ENCODE data around the gene TRIO.

TRIO gene

GRCh38 chr5:14366763-14367162 lies 223.6 kb downstream of the TRIO start:
- H4K20me1 ChIP-seq: peaks cover 39% of the 10 kb centered on the region
- H3K36me3 ChIP-seq: peaks cover 90% of the 10 kb centered on the region
- no peak overlapping the region for H3K4me3 ChIP-seq
- TF ChIP-seq Cebpa-rat (IDR thresholded peaks at IDR 0.05): no peak
- no peaks in the 10 kb centered on the region for H3K9me3 ChIP-seq
- H3K27me3 ChIP-seq: no peaks in the 10 kb centered on the region
- H3K4me1 ChIP-seq: peaks cover 13% of the 10 kb centered on the region
- H3K4me2 ChIP-seq: no peak overlapping the region
- H3K9ac ChIP-seq: no peak overlapping the region
- no peak overlapping the region for H3K27ac ChIP-seq

DNA sequence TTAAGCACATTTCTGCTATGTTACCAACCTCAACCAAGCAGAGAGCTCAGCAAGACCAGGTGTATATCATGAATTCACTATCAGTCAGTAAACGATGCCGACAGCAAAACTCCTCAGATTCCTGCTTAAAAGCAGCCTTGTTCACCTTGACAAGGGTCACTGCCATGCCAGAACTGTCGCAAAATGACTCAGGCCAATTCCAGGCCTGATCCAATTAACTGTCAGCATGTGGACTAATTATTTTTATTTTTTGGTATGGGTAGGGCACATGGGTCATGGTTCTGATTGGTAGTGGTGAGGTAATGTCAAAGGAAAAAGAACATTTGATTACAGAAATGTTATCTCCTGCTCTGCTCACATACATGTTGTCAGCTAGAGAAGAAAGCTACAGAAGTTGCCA lies 224.2 kb downstream of the TRIO start:
- no peak for TF ChIP-seq Cebpa-rat (IDR thresholded peaks at IDR 0.05)
- peaks cover 7% of the 10 kb centered on the region for H3K4me1 ChIP-seq
- peaks cover 90% of the 10 kb centered on the region for H3K36me3 ChIP-seq
- no peaks in the 10 kb centered on the region for H3K27me3 ChIP-seq
- peaks cover 33% of the 10 kb centered on the region for H4K20me1 ChIP-seq
- no peaks in the 10 kb centered on the region for H3K9me3 ChIP-seq
- no peak overlapping the region for H3K9ac ChIP-seq
- no peak overlapping the region for H3K4me2 ChIP-seq
- H3K4me3 ChIP-seq: no peak overlapping the region
- no peak overlapping the region for H3K27ac ChIP-seq

DNA sequence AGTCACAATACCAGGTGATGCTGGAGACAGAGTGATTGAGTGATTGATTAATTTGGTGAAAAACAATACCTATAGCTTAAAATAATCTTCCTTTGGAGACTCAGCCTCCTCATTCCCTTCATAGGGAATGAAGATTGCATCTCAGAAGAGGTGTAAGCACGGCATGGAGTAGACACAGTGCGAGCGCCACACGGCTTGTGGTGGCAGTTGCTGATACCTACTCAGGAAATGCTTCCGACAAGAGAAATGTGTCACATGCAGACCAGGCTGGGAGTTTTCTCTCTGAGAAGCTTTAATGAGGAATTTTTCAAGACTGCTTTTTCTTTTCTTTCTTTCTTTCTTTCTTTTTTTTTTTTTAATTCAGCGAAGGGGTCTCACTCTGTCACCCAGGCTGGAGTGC lies 226.6 kb downstream of the TRIO start:
- no peak overlapping the region for H3K27ac ChIP-seq
- no peaks in the 10 kb centered on the region for H3K27me3 ChIP-seq
- peaks cover 16% of the 10 kb centered on the region for H4K20me1 ChIP-seq
- no peak overlapping the region for H3K9ac ChIP-seq
- no peaks in the 10 kb centered on the region for H3K9me3 ChIP-seq
- no peak overlapping the region for H3K4me2 ChIP-seq
- H3K4me1 ChIP-seq: 0 out of 2 replicates have a peak, but pooled peaks cover 1% of the 10 kb centered on the region
- TF ChIP-seq Cebpa-rat (IDR thresholded peaks at IDR 0.05): no peak
- H3K4me3 ChIP-seq: no peak overlapping the region
- peaks cover 94% of the 10 kb centered on the region for H3K36me3 ChIP-seq

DNA sequence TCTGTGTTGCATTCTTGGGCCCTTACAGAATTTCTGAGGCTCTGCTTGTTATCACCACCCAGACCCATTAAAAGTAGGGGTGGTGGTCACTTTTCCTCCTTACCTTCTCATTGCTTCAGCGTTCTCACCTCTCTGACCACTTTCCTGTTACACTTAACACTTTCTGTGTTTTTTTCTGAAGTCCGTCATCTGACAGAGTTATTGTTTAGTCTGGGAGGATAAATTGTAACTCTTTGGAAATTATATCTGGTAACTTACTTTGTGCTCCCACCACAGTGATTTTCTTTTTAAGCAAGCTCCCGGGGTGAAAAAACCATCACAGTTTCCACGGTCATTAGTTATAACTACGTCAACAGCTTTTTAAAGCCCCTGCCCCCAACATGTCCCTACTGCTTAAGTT lies 227.2 kb downstream of the TRIO start:
- Histone ChIP-seq H3K36me3 (peaks cover 94% of the 10 kb centered on the region), H3K9ac (no peak overlapping the region), H3K4me1 (peaks cover 8% of the 10 kb centered on the region), H3K4me2 (no peak overlapping the region), H3K9me3 (no peaks in the 10 kb centered on the region), H3K27me3 (no peaks in the 10 kb centered on the region), H3K27ac (no peak overlapping the region), H4K20me1 (peaks cover 20% of the 10 kb centered on the region; the same call in 1 of the 2 replicates), H3K4me3 (no peak overlapping the region)
- no peak for TF ChIP-seq Cebpa-rat (IDR thresholded peaks at IDR 0.05)

GRCh38 chr5:14373685-14374084 lies 230.5 kb downstream of the TRIO start:
- no peak for TF ChIP-seq Cebpa-rat (IDR thresholded peaks at IDR 0.05)
- H3K36me3 ChIP-seq: peaks cover 93% of the 10 kb centered on the region

GRCh38 chr5:14374100-14374499 lies 231.0 kb downstream of the TRIO start:
- Histone ChIP-seq H3K36me3 (peaks cover 93% of the 10 kb centered on the region), H3K27ac (no peak overlapping the region), H4K20me1 (peaks cover 30% of the 10 kb centered on the region; the same call in 1 of the 2 replicates), H3K4me3 (no peak overlapping the region), H3K9ac (no peak overlapping the region), H3K4me2 (no peak overlapping the region), H3K9me3 (no peaks in the 10 kb centered on the region), H3K4me1 (peaks cover 23% of the 10 kb centered on the region), H3K27me3 (no peaks in the 10 kb centered on the region)
- no peak for TF ChIP-seq Cebpa-rat (IDR thresholded peaks at IDR 0.05)

More at GRCh38 chr5:14373685-14374084, 230.5 kb downstream of the TRIO start:
- H3K4me2 ChIP-seq: no peak overlapping the region
- peaks cover 23% of the 10 kb centered on the region for H3K4me1 ChIP-seq
- no peak overlapping the region for H3K27ac ChIP-seq
- H3K27me3 ChIP-seq: no peaks in the 10 kb centered on the region
- H3K9ac ChIP-seq: no peak overlapping the region
- no peak overlapping the region for H3K4me3 ChIP-seq
- H4K20me1 ChIP-seq: peaks cover 33% of the 10 kb centered on the region; the same call in 1 of the 2 replicates
- no peaks in the 10 kb centered on the region for H3K9me3 ChIP-seq

DNA sequence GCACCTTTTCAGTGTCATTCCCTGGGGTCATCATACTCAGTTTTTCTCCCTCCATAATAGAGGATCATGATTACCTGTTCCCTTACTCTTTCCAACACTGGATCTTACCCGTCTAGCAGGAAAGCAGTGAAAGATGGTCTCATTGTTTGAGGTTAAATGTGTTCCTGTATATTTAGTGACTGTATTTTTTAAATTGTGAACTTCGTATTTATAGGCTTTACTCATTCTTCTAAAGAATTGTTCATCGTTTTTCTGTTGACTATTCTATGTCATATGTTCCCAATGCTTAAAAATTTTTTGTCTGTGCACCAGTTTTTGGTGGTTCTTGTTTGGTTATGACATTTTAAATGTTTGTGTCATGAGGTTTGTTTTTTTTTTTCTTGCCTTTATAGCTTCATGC lies 233.6 kb downstream of the TRIO start:
- Histone ChIP-seq H3K4me2 (no peak overlapping the region), H3K36me3 (peaks cover 96% of the 10 kb centered on the region), H3K4me3 (no peak overlapping the region), H3K27me3 (no peaks in the 10 kb centered on the region), H3K9me3 (no peaks in the 10 kb centered on the region), H3K9ac (no peak overlapping the region), H3K4me1 (peaks cover 23% of the 10 kb centered on the region), H3K27ac (no peak overlapping the region), H4K20me1 (peaks cover 25% of the 10 kb centered on the region; the same call in 1 of the 2 replicates)
- no peak for TF ChIP-seq Cebpa-rat (IDR thresholded peaks at IDR 0.05)

GRCh38 chr5:14379739-14380497 lies 236.8 kb downstream of the TRIO start:
- Histone ChIP-seq H4K20me1 (peaks cover 17% of the 10 kb centered on the region; the same call in 1 of the 2 replicates), H3K4me2 (no peak overlapping the region)
- TF ChIP-seq Cebpa-rat (IDR thresholded peaks at IDR 0.05): no peak

DNA sequence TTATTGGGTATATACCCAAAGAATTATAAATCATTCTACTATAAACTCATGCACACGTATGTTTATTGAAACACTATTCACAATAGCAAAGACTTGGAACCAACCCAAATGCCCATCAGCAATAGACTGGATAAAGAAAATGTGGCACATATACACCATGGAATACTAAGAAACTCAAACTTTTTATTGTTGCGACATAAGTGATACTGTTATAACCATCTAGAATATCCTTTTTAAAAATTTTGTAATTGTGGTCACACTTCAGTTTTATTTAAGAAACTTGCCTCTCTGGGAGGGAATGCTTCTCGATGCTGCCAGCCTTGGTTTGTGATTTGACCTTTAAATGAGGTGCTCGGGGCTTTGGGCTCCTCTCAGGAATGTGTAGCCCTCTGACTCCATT lies 237.6 kb downstream of the TRIO start:
- Histone ChIP-seq H3K4me1 (peaks cover 12% of the 10 kb centered on the region), H3K27me3 (no peaks in the 10 kb centered on the region), H3K27ac (no peak overlapping the region), H3K36me3 (peaks cover 96% of the 10 kb centered on the region), H3K9me3 (no peaks in the 10 kb centered on the region), H3K9ac (no peak overlapping the region), H4K20me1 (peaks cover 10% of the 10 kb centered on the region), H3K4me3 (no peak overlapping the region), H3K4me2 (no peak overlapping the region)
- TF ChIP-seq Cebpa-rat (IDR thresholded peaks at IDR 0.05): 0 out of 2 replicates have a peak, but pooled peaks have one; percentile 19

More at GRCh38 chr5:14379739-14380497, 236.8 kb downstream of the TRIO start:
- no peak overlapping the region for H3K9ac ChIP-seq
- H3K27ac ChIP-seq: no peak overlapping the region
- H3K27me3 ChIP-seq: no peaks in the 10 kb centered on the region
- H3K9me3 ChIP-seq: no peaks in the 10 kb centered on the region
- peaks cover 97% of the 10 kb centered on the region for H3K36me3 ChIP-seq
- H3K4me3 ChIP-seq: no peak overlapping the region
- H3K4me1 ChIP-seq: peaks cover 20% of the 10 kb centered on the region

DNA sequence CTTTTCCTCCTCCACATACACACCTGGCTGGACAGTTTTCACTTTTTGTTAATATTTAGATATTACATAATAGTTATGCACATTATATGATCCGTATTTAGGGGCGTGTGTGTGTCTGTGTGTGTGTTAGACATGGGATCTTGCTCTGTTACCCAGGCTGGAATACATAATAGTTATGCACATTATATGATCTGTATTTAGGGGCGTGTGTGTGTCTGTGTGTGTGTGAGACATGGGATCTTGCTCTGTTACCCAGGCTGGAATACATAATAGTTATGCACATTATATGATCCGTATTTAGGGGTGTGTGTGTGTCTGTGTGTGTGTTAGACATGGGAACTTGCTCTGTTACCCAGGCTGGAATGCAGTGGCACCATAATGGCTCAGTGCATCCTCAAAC lies 239.5 kb downstream of the TRIO start:
- peaks cover 97% of the 10 kb centered on the region for H3K36me3 ChIP-seq
- no peaks in the 10 kb centered on the region for H3K9me3 ChIP-seq
- H3K27me3 ChIP-seq: no peaks in the 10 kb centered on the region
- no peaks in the 10 kb centered on the region for H3K4me1 ChIP-seq
- H4K20me1 ChIP-seq: peaks cover 13% of the 10 kb centered on the region; the same call in 1 of the 2 replicates
- H3K4me2 ChIP-seq: no peak overlapping the region
- H3K27ac ChIP-seq: no peak overlapping the region
- TF ChIP-seq Cebpa-rat (IDR thresholded peaks at IDR 0.05): no peak
- H3K4me3 ChIP-seq: no peak overlapping the region
- no peak overlapping the region for H3K9ac ChIP-seq

Measured in BLaER1 (cell line).